GM12878 (cell line): ENCODE data around the gene PHLPP1. TPM values are rescaled to one million over a fixed set of nuclear protein-coding genes. Genes with fewer than 3 reads are reported as not detected.

ENCODE experiments used
- ATAC-seq: fragments of 200-7000 bp; cut with Tn5 transposase; 3 replicates; pipeline ENCODE4 v1.9.1; 2020; ENCODE audit warnings: mild to moderate bottlenecking, moderate library complexity
- BruUV-seq: library from RNA; stranded (reverse); fragments of 400-500 nt; replicated peaks from 2 replicates; lab custom pipeline; 2021; lab: Mats Ljungman, UMichigan
- CTCF ChIA-PET: fragments of 300-600 bp; sonication (Branson Sonifier 250); formaldehyde crosslinking; extraction: SDS; loops from one replicate; lab custom pipeline; 2021; ENCODE audit warnings: inconsistent platforms; lab: Yijun Ruan, JAX
- POLR2A ChIA-PET: fragments of 350-600 bp; formaldehyde crosslinking; extraction: SDS; loops from one replicate; lab custom pipeline; 2021; ENCODE audit warnings: inconsistent platforms; lab: Charles Lee
- RAD21 ChIA-PET: fragments of 300-600 bp; sonication (Branson Sonifier 250); formaldehyde crosslinking; loops from one replicate; lab custom pipeline; 2023; ENCODE audit warnings: antibody characterized with exemption; ENCODE audit not compliant: unreplicated experiment; lab: Charles Lee
- SMC1A ChIA-PET: fragments of 300-600 bp; sonication (Branson Sonifier 250); formaldehyde crosslinking; loops from one replicate; lab custom pipeline; 2023; ENCODE audit not compliant: unreplicated experiment, uncharacterized antibody; lab: Charles Lee
- DNase-seq: peaks from one replicate; pipeline ENCODE4 v3.0.0-alpha.2; 2011; ENCODE audit warnings: low read depth, low spot score
- FAIRE-seq: peaks from 3 replicates; lab custom pipeline; 2011; peaks lifted over from hg19 to GRCh38; lab: Jason Lieb, UNC
- H2AFZ ChIP-seq: 2 replicates; pipeline ENCODE4 v1.6.0; 2011; ENCODE audit warnings: low read depth, low read length, control low read depth; ENCODE audit not compliant: control insufficient read depth
- H3K27ac ChIP-seq: 2 replicates; pipeline ENCODE4 v1.5.1; 2011; ENCODE audit warnings: control low read depth; ENCODE audit not compliant: control insufficient read depth, insufficient read depth
- H3K27me3 ChIP-seq, 2 experiments: replicated peaks in 1 of 2; 2 replicates each; pipeline versions ENCODE4 v1.6.0 to v1.6.1; 2011; ENCODE audit warnings: low read length in 1 of 2; ENCODE audit not compliant: control insufficient read depth in 2 of 2, insufficient read depth in 2 of 2
- H3K36me3 ChIP-seq, 2 experiments: 2 replicates each; pipeline ENCODE4 v1.5.1; 2011; ENCODE audit warnings: low read length in 1 of 2; ENCODE audit not compliant: control insufficient read depth in 2 of 2, insufficient read depth in 2 of 2
- H3K4me1 ChIP-seq: 2 replicates; pipeline ENCODE4 v1.6.1; 2011; ENCODE audit warnings: mild to moderate bottlenecking, low read length, moderate library complexity, mixed read lengths; ENCODE audit not compliant: control insufficient read depth, insufficient read depth
- H3K4me2 ChIP-seq: 2 replicates; pipeline ENCODE4 v1.6.0; 2011; ENCODE audit warnings: control low read depth; ENCODE audit not compliant: control insufficient read depth, insufficient read depth
- H3K4me3 ChIP-seq: fragments of 200-600 bp; sonication (generic); 2 replicates; pipeline ENCODE4 v1.5.1; 2016
- H3K79me2 ChIP-seq: 2 replicates; pipeline ENCODE4 v1.6.0; 2011; ENCODE audit warnings: low read length; ENCODE audit not compliant: control insufficient read depth, insufficient read depth
- H3K9ac ChIP-seq: 2 replicates; pipeline ENCODE4 v1.8.0; 2011; ENCODE audit warnings: low read length, control low read depth, mixed read lengths; ENCODE audit not compliant: control insufficient read depth, insufficient read depth
- H3K9me3 ChIP-seq: replicated peaks from 3 replicates; pipeline ENCODE4 v1.5.1; 2011; ENCODE audit warnings: mild to moderate bottlenecking, low read length; ENCODE audit not compliant: control insufficient read depth, insufficient read depth
- H4K20me1 ChIP-seq: 2 replicates; pipeline ENCODE4 v1.6.0; 2011; ENCODE audit not compliant: control insufficient read depth, insufficient read depth
- HDAC6 ChIP-seq: fragments of 200-600 bp; sonication (generic); IDR thresholded peaks from one replicate; pipeline ENCODE4 v1.8.0; 2017; ENCODE audit warnings: antibody characterized with exemption; ENCODE audit not compliant: unreplicated experiment
- NR2C1 ChIP-seq: fragments of 450-650 bp; IDR thresholded peaks from 2 replicates; pipeline ENCODE4 v1.6.1; 2017; ENCODE audit warnings: antibody characterized with exemption, mild to moderate bottlenecking, moderate library complexity
- RB1 ChIP-seq: fragments of 450-650 bp; formaldehyde crosslinking; IDR thresholded peaks from 2 replicates; pipeline ENCODE4 v1.6.1; 2017; ENCODE audit warnings: mild to moderate bottlenecking, borderline replicate concordance
- ZSCAN29 ChIP-seq: fragments of 450-650 bp; IDR thresholded peaks from 2 replicates; pipeline ENCODE4 v1.6.1; 2017; ENCODE audit warnings: mild to moderate bottlenecking, moderate library complexity
- WGBS: methylation state at CpG from one replicate; pipeline ENCODE4 v1.1.6; 2016; ENCODE audit warnings: low lambda C conversion rate; ENCODE audit not compliant: insufficient replicate concordance, insufficient coverage; ENCODE audit errors: missing lambda C conversion rate; 5-methylcytosine and 5-hydroxymethylcytosine counted together
- in situ Hi-C: fragments of 300-500 bp; cut with MboI; formaldehyde crosslinking; loops from 9 replicates; pipeline ENCODE4 v1.14.3; 2018; ENCODE audit warnings: mixed read lengths
- intact Hi-C: fragments of 100-400 bp; cut with micrococcal nuclease; formaldehyde crosslinking; loops from one replicate; pipeline ENCODE4 v1.14.2; 2022; ENCODE audit not compliant: unreplicated experiment
- polyA plus RNA-seq, 11 experiments: library from polyadenylated mRNA; depleted of rRNA in 4 of 11; unstranded in 6 of 11; stranded (reverse) in 5 of 11; fragments of >200 nt; fragmentation: Nextera tagmentation in 4 of 11; fragmentation: Illumina TruSeq in 1 of 11; extraction: Ambion mirVana in 4 of 11; extraction: Trizol in 1 of 11; gene quantifications; 1 replicate in 1 of 11; 2 replicates in 10 of 11; pipeline versions ENCODE4 v1.2.1 to v1.2.3, GENCODE V29; 2011 to 2016; ENCODE audit warnings: inconsistent platforms in 2 of 11, missing spikeins in 2 of 11, low read depth in 1 of 11
- total RNA-seq, 4 experiments: library from RNA; depleted of rRNA in 3 of 4; stranded (reverse); fragments of >200 nt in 3 of 4; fragmentation: Illumina TruSeq in 1 of 4; extraction: Trizol in 1 of 4; gene quantifications; 2 replicates each; pipeline versions ENCODE4 v1.2.1 to v1.2.3, GENCODE V29; 2013 to 2021
- TF ChIP-seq, protein P1 (sequence below): fragments of 450-650 bp; IDR thresholded peaks from 2 replicates; pipeline ENCODE4 v1.6.1; 2017; ENCODE audit warnings: mild to moderate bottlenecking, moderate library complexity
- TF ChIP-seq, protein P2 (sequence below): fragments of 450-650 bp; IDR thresholded peaks from 2 replicates; pipeline ENCODE4 v1.6.1; 2016; ENCODE audit warnings: mild to moderate bottlenecking

The PHLPP1 gene
- total and polyA plus RNA-seq, 10 of the 15 experiments (the other 5 are each of a cell fraction or from before 2014, with no cell fraction given), result 0.42 to 7.0 (median 1.9) TPM

DNA sequence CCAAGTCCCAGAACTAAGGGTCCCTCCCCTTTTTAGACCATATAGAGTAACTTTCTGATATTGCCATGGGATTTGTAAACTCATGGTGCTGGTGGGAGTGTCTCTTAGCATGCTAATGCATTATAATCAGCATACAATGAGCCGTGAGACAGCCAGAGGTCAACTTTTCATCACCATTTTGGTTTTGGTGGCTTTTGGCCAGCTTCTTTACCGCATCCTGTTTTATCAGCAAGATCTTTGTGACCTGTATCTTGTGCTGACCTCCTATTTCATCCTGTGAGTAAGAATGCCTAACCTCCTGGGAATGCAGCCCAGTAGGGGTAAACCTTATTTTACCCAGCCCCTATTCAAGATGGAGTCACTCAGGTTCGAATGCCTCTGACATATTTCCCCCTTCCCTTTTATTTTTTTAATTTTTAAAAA, 148.2 kb downstream of the PHLPP1 start:
- BruUV-seq, result no TSS peak
- Histone ChIP-seq H3K27me3 (no peaks in the 10 kb centered on the region), H3K36me3 (no peaks in the 10 kb centered on the region; a peak in 1 of 4 replicates), H3K9me3 (no peaks in the 10 kb centered on the region), H2AFZ (no peak overlapping the region), H3K4me1 (no peaks in the 10 kb centered on the region), H4K20me1 (no peaks in the 10 kb centered on the region), H3K4me3 (no peak overlapping the region), H3K79me2 (no peaks in the 10 kb centered on the region), H3K27ac (no peak overlapping the region), H3K4me2 (no peak overlapping the region), H3K9ac (no peak overlapping the region)
- FAIRE-seq, result no peak
- ChIA-PET POLR2A (no interaction called here), CTCF (no interaction called here), RAD21 (no interaction called here), SMC1A (no interaction called here)
- ATAC-seq, result no peak
- TF ChIP-seq HDAC6, result no peak
- TF ChIP-seq, protein P1, sequence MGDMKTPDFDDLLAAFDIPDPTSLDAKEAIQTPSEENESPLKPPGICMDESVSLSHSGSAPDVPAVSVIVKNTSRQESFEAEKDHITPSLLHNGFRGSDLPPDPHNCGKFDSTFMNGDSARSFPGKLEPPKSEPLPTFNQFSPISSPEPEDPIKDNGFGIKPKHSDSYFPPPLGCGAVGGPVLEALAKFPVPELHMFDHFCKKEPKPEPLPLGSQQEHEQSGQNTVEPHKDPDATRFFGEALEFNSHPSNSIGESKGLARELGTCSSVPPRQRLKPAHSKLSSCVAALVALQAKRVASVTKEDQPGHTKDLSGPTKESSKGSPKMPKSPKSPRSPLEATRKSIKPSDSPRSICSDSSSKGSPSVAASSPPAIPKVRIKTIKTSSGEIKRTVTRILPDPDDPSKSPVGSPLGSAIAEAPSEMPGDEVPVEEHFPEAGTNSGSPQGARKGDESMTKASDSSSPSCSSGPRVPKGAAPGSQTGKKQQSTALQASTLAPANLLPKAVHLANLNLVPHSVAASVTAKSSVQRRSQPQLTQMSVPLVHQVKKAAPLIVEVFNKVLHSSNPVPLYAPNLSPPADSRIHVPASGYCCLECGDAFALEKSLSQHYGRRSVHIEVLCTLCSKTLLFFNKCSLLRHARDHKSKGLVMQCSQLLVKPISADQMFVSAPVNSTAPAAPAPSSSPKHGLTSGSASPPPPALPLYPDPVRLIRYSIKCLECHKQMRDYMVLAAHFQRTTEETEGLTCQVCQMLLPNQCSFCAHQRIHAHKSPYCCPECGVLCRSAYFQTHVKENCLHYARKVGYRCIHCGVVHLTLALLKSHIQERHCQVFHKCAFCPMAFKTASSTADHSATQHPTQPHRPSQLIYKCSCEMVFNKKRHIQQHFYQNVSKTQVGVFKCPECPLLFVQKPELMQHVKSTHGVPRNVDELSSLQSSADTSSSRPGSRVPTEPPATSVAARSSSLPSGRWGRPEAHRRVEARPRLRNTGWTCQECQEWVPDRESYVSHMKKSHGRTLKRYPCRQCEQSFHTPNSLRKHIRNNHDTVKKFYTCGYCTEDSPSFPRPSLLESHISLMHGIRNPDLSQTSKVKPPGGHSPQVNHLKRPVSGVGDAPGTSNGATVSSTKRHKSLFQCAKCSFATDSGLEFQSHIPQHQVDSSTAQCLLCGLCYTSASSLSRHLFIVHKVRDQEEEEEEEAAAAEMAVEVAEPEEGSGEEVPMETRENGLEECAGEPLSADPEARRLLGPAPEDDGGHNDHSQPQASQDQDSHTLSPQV, result 0 out of 2 replicates have a peak, but pooled peaks have one; percentile 8
- TF ChIP-seq, protein P2, sequence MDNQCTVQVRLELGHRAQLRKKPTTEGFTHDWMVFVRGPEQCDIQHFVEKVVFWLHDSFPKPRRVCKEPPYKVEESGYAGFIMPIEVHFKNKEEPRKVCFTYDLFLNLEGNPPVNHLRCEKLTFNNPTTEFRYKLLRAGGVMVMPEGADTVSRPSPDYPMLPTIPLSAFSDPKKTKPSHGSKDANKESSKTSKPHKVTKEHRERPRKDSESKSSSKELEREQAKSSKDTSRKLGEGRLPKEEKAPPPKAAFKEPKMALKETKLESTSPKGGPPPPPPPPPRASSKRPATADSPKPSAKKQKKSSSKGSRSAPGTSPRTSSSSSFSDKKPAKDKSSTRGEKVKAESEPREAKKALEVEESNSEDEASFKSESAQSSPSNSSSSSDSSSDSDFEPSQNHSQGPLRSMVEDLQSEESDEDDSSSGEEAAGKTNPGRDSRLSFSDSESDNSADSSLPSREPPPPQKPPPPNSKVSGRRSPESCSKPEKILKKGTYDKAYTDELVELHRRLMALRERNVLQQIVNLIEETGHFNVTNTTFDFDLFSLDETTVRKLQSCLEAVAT, result no peak
- no peak for TF ChIP-seq RB1
- no peak for TF ChIP-seq ZSCAN29
- TF ChIP-seq NR2C1, result no peak
- no peak for DNase-seq
- in situ Hi-C loops (no loop called here), intact Hi-C loops (no loop called here)
- WGBS, result 45% methylated on average over 3 of the region's 3 CpGs
